HG02938 (cell line): ENCODE results near the gene GPR55.
A peak's percentile ranks its signal among the peaks of the same experiment; 100 is the strongest.

Experiments
- ATAC-seq: cut with Tn5 transposase; IDR thresholded peaks from one replicate; pipeline ENCODE4 v1.9.1; 2021; ENCODE audit warnings: mild to moderate bottlenecking, moderate library complexity; ENCODE audit not compliant: unreplicated experiment

GPR55 gene

DNA sequence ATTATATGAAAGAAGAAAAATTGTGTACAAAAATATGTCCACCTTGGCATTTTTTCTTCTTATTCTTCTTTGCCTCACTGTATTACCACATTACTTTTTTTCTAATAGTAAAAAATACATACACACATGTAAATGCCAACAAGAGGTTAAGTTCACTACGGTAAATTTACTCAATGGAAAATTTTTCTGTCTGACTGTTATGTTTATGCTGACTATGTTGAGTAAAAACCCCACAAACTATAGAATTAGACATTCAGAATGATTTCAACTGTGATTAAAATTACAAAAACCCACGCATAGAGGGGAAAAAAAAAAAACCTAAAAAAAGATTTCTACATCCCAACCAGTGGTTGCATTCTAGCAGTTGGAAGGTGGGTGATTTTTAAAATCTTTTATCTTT, 5.4 kb downstream of the GPR55 start:
- ATAC-seq, result no peak

DNA sequence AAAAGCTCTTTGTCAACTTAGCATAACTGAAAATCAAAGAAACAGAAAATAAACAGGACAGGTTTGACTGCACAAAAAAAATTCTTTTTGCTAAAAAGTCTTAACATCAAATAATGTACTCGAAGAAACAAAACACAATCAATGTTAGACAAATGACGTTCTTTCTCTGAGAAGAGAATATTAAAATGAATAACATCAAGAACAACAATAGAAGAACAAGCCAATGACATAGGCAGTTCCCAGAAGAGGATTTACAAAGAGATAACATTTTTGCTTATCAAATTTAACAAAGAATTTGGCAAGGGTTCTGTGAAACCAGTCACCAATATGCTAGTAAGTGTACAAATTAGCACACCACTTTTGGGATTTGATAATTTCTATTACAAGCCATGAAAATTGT, 5.8 kb downstream of the GPR55 start:
- no peak for ATAC-seq

DNA sequence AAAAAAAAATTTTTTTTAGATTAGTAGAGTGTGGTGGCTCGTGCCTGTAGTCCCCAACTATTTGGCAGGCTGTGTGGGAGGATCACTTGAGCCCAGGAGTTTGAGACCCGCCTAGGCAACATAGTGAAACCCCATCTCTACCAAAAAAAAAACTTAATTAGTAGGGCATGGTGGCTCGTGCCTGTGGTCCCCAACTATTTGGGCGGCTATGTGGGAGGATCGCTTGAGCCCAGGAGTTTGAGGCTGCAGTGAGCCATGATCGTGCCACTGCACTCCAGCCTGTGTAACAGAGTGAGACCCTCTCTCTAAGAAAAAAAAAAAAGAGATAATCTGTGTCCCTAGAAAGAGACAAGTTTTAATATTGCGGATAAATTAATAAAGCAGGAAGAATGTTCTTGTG, 8.8 kb downstream of the GPR55 start:
- ATAC-seq, result no peak

- ATAC-seq, result no peak
These were observed 9.7 kb downstream of the GPR55 start for GRCh38 chr2:230915319-230915718.

DNA sequence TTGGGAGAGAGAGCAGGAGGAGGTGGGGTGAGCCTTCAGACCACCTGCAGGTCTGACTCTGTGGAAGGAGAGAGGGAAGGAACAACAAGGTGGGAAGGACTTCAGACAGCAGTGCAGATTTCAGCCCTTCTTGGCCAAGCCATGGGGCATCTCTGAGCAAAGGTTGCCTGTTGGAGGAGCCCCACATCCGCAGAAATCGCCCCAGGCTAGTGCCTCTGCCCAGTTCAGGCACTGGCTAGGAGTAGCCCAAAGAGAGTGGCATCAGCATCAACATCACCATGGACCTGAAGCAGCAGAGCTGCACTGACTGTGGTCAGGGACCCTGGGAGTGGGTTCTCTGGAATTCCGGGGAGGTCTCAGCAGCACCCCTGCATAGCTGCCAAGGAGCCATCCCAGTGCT, 10.2 kb downstream of the GPR55 start:
- ATAC-seq, result no peak

DNA sequence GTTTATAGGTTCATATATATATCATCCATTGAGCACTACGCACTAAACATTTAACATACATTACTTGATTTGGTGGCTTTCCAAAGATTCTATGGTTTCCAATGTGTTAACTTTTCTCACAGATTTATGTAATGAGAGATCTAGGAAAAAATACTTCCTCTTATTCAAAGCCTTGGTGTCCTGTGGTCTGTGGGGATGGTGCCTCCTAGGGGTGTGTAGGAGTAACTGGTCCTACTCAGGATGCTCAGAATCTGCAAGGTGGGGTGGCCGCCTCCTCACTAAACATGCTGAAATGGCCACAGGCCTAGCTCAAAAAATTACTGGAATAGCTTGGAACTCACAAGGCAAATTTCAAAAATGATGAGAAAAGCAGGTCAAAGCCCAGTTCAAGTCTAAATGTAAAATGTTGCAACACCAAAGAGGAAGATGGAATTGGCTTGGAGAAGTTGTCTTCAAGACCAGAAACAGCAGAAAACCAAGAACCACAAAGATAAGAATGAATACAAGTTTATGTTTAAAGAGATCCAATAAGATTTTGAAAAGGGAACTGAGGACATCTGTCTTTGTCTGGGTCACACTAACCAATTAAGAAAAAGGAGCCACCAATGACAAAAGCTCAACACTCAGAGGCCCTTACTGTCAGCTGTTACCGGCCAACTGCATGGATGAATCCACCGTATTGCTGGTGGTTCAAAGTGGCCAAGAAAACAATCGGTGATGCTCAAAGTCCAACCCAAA, 11.5 kb downstream of the GPR55 start:
- ATAC-seq, result peak; percentile 49

- ATAC-seq, result no peak
These were observed 12.3 kb downstream of the GPR55 start for GRCh38 chr2:230912724-230913123.

DNA sequence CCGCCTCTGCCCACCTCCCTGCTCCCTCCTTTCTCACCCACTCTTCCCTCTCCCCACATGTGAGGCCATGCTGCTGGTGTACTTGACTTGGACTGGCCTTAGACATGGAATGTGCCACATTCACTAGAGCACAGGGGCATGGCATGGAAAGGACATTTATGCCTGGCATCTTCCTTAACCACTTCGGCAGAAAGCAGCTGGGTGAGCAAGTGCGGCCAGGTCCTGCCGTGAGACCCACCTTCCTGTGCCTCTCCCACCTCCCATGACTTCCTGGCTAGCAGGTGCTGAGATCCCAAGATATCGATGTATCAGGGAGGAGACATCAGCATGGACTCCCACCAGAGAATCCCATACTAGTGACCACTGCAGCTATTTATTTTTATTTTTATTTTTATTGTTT, 13.0 kb downstream of the GPR55 start:
- no peak for ATAC-seq

DNA sequence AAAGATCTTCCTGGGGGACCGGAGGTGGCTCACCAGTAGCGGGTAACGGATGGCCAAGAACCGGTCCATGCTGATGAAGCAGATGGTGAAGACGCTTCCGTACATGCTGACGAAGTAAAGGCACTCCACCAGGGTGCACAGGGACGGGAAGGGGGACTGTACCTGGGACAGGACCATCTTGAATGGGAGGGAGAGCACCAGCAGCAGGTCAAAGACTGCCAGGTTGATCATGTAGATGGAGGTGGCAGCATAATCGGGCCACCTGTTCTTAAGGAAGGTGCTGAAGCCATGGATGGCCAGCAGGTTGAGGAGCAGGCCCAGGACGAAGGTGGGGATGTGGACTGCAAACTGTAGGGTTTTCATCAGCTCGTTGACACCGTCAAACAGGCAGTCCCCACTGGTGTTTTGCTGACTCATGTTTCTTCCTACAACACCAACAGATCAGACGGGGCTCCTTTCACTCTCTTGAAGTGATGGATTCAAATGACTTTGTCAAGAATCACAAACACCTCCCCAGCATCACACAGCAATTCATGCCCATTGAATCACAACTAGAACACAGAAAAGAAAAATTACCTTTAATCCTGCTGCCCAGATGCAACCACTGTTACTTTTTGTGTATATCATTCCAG, 14.4 kb downstream of the GPR55 start:
- no peak for ATAC-seq

GRCh38 chr2:230909841-230910545, 15.0 kb downstream of the GPR55 start:
- ATAC-seq, result no peak

GRCh38 chr2:230908595-230909191, 16.3 kb downstream of the GPR55 start:
- ATAC-seq, result no peak

- no peak for ATAC-seq
These were observed 16.9 kb downstream of the GPR55 start for GRCh38 chr2:230908092-230908594.

DNA sequence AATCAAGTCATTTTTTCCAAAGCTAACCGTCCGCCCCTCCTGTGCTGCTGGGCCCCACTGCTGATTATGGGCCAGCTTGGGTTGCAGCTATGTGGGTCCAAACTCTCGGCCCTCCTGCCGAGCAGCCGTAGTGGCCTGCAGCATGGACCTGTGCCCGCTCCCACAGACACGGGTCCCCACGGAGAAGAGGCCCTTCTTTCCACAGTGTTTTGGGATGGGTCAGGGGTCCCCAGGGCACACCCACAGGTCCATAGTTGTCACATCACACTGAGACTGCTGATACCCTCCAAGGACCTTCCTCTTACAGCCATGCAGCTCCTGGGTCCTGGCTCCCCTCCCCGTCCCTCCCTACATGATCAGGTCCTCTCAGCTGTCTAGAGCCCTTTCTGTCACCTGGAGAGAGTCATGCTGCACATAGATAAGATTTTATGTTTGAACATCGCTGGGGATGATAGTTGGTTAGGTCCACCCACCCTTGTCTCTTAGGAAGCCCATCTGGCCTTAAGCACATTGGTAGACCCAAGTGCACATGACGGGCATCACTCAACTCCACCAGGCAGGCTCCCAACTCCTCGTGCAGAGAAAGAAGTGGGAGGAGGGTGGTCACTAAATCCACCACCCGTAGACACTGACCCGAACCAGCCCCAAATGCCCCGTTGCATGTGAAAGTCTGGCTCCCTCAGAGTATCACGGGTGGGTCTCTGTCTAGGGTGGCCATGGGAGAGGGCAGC, 17.5 kb downstream of the GPR55 start:
- ATAC-seq, result no peak

GRCh38 chr2:230906471-230907230, 18.4 kb downstream of the GPR55 start:
- ATAC-seq, result no peak

DNA sequence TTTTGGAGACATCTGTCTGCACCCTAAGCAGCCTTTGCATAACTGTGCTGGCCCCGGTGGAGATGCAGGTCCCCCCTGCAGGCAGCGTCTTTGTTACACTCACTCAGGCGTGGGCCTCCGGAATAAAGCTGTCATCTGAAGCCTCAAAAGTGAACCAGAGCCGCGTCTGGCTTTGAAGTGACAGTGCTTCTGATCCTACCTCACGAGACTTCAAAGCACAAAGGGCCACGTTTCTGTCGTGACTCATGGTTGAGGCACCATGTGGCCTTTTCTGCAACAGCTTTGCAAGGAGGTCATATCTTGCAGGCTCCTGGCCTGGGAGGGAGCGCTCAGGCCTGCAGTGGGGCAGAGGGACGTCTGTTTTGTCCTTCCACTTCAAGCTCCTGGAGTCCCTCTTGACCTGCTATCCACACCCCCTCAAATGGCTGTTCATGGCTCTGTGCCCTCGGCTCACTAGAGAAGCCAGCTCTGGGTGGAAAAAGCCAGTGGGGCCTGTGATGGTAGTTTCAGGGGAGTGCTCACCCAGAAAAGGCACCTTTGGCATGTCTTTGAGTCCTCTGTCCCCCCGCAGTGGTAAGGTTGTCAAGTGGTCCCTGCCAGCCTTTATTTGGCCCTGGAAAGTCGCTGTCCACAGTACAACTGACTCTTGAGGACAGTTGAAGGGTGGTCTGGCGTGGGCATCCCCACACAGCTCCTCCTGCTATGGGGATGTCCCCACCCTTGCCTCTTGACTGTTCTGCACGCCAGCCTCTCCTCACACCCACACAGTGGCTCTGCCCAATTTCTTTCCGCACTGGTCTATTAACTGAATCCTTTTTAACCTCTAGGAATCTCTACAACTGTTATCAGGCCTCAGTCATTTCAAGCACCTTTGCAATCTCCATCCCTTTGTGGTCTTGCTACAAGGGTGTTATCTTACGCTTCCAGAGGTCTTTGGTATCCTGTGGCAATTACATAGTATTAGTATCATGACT, 19.3 kb downstream of the GPR55 start:
- no peak for ATAC-seq

- ATAC-seq, result no peak
These were observed 20.1 kb downstream of the GPR55 start for GRCh38 chr2:230904856-230905447.

DNA sequence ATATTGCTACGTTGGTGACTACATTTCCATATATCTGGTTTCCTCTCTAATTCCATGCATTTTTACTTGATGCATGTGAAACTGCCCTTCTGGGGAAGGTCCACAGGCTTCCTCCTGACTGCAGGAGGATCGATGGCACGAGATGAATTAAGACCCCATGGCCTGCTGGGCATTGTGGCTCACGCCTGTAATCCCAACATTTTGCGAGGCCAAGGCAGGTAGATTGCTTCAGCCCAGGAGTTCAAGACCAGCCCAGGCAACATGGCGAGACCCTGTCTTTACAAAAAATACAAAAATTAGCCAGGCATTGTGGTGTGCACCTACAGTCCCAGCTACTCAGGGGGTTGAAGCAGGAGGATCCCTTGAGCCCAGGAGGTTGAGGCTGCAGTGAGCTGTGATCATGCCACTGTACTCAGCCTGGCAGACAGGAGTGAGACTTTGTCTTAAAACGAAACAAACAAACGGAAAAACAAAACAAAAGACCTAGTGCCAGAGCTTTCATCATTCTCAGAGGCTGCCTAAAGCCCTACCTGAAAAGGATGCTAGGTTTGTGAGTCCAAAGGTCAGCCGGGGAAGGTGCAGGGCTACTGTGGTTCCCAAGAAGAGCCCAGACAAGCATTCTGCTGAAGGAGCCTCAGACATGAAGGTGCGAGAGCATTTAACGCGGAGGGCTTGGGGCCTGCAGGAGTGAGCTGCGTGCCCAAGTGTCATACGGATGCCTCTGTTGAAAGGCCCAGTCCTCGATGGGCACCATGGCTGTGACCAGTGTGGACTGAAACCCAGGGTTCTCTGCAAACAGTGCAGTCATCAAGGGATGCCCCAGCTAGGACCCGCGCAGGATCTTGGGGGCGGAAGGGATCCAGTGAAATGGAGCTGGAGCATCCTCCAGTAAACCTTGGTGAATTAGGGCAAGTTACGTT, 21.6 kb downstream of the GPR55 start:
- no peak for ATAC-seq
